Measurements from ENCODE around the gene TSHZ2. TPM values are rescaled to one million over a fixed set of nuclear protein-coding genes. Genes with fewer than 3 reads are reported as not detected.

The TSHZ2 gene
- 11.8 TPM for total RNA-seq

GRCh38 chr20:52972190-52972937, at the start of gene TSHZ2:
TSS of gene TSHZ2 (plus strand) at chr20:52972358. CDS start at chr20:52973294, 936 bp downstream.
- peak; percentile 60 for DNase-seq

- DNase-seq: no peak
Observed at GRCh38 chr20:52922436-52922835, 49.7 kb upstream of the TSHZ2 start.

DNA sequence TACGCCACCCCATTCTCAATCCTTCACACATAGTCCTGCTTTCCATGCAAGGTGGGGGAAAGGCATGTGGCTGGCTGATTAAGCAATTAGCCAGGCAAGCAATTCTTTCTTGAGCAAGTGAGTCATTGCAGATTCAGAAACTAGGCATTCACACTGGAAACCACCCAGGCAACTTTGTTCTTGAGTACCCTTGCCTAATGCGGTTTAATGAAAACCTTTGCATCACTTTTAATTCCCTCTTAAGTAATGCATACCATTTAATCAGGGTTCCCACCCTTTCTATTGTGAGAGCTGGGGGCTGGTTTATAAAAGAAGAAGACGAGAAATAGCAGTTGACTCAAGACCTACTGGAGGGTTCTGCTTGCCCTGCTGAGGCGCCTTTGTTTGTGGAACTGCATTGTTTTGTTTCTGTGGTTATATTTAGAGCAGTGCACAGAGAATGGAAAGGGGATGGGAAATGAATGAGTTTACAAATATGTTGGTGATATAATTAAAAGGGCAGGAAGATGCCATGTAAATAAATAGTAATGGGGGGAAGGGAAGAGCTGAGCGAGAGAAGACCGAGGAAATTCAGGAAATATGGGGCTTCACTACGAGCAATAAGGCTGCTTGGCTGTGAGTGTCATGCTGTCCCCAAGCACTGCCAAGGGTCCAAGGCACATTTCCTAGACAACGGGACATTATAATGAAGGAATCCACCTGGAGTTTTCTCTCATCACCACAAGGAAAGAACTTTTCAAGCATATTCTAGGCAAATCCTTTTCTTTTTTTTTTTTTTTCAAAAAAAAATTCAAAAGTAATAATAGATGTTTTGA, 48.8 kb upstream of the TSHZ2 start:
- no peak for DNase-seq

GRCh38 chr20:52924411-52925271, 47.5 kb upstream of the TSHZ2 start:
- DNase-seq: peak; percentile 14

GRCh38 chr20:52926505-52926904, 45.7 kb upstream of the TSHZ2 start:
- DNase-seq: no peak

- no peak for DNase-seq
Observed at GRCh38 chr20:52933867-52934266, 38.3 kb upstream of the TSHZ2 start.

DNA sequence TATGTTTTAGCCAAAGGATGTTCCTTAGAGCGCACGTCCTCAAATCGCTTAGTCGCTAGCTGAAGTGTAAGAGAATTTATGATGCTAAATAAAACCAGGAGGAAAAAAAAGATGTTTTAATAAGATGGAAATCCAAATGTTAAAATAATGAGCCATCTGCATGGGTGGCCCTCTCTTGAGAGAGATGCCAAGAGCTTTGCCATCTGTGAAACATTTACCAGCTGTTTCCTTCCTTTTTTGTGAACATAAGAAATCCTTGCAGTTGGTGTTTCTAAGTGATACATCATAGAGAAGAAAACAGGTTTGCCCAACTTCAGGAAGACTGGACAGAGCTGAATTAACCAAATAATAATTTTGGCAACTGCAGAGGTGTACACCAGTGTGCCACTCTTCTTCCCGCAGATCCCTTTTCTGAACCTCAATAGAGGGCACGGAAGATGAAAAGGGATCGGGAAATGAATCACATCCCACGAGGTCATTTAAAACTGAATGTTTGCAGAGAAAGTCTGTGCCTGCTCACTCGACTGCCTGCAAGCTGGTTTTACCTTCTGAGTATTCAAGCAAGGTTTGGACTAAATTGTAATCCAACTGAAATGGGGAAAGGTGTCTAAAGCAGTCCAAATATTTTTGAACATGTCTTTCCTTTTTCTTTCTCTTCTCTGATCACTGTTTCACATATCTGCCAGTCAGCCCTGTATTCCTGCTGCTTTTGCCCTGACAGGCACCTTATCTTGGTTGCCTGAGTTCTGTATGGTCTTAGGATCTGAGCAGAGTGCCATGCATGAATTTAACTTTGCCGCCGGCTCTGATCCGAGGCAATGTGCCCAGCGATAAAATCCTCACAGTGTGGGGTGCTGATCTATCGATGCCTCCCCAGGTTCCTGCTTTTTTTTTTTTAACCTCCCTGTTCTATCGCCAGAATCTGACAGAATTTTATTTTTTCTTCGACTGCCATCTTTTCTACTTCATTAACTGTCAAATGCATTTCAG, 35.5 kb upstream of the TSHZ2 start:
- peak; percentile 16 for DNase-seq

GRCh38 chr20:52937591-52938100, 34.5 kb upstream of the TSHZ2 start:
- DNase-seq: no peak

GRCh38 chr20:52939141-52939540, 33.0 kb upstream of the TSHZ2 start:
- no peak for DNase-seq

DNA sequence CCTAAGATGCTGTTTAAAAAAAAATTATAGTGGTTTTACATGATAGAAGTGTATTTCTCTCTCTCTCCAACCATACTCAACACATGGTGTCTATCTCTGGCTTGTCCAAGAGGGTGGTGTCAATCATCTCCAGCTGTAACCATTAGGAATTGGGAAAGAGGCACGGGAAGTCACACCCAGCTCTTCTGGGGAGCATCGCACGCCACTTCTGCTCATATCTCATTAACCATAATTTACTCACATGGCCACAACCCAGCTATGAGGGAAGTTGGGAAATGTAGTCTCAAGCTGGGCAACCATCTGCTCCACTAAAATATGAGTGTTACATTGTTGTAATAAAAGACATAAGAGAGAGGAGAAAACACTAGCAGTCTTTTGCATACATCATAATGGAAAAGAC, 30.4 kb upstream of the TSHZ2 start:
- no peak for DNase-seq

GRCh38 chr20:52943185-52943841, 28.8 kb upstream of the TSHZ2 start:
- peak; percentile 11 for DNase-seq

DNA sequence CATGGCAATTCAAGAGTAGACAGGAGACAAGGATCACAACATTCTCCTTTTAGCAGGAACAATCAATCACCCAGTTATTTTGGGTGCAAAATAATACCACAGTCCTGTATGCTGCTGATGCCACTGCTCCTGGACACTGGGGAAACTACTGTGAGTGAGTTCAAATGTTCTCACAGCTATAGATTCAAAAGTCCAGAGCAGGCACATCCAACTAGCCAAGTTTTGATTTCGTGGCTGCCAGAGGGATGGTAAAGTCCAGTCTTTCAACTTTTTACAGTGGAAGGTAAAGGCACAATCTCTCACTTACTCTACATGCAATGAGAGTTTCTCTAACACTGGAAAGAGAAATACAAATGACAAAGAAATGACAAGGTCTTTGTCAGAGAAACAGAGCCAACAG, 26.9 kb upstream of the TSHZ2 start:
- no peak for DNase-seq

GRCh38 chr20:52945862-52946522, 26.2 kb upstream of the TSHZ2 start:
- no peak for DNase-seq

DNA sequence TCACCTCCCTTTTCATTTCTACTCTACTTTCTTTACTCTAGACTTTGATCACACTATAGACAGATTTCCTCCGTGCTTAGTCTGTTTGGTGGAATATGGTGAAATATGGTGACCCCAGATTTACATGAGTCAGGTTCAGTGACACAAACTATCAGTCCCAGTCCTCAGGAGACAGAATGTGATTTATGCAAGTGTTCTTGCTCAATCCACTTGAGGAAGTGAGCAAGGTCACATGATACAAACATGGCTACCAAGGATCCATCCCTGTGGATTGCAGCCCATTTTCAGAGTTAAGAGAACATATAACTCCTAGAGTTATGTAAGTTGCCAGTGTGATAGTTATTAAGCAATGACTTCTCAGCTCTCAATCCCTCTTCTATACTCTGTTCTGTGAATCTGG, 23.7 kb upstream of the TSHZ2 start:
- no peak for DNase-seq

DNA sequence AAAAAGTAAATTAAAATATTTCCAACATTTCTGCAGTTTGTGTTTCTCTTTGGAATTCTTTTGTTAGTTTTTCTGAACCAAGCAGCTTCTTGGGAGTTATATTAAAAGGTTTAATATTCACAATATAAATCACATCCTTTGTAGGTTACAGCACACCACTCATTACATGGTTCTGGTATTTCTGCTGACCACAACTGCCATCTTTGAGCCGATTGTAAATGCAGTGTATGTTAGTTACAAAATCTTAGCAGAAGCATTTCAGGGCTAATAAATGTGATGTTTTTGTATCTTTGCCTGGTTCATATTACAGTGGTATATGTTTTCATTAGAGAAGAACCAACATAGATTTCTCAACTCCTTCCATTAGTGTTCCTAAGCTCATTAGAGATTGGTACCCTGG, 19.1 kb upstream of the TSHZ2 start:
- no peak for DNase-seq

GRCh38 chr20:52954849-52955248, 17.3 kb upstream of the TSHZ2 start:
- no peak for DNase-seq

DNA sequence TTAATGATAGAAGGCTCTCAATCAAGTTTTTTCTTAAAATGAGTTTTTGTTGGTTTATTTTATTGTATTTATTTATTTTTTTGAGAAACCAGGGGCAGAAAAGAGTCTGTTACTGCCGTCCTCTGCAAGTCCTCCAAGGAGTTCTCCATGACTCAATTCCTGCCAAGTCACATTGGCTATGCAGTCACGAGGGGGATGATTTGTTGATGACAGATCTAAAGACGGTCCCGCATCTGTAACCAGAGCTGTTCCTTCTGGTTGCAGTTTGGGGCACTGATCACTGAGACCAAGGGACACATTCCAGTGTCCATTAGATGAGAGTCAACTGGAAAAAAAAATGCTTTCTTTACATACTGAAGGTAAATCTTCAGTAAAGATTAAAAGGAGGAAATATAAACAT, 13.9 kb upstream of the TSHZ2 start:
- no peak for DNase-seq

DNA sequence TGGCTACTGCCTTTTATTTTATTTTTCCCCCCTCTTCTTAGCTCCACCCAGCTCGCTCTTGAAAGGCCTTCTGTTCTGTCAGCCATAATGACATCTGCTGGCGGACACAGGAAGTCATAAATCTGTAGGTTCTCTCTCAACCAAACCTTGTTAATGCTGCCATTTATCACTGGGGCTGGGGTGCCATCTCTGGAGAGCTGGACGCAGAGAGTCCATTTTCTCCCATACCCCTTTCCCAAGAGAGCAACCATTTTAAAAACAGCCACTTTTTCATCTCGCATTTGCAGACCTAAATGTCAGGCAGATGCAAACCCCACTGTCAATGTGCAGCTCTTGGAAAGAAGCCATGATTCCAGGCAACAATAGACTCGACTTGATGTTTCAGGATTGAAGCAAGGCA, 13.0 kb upstream of the TSHZ2 start:
- DNase-seq: peak; percentile 60

DNA sequence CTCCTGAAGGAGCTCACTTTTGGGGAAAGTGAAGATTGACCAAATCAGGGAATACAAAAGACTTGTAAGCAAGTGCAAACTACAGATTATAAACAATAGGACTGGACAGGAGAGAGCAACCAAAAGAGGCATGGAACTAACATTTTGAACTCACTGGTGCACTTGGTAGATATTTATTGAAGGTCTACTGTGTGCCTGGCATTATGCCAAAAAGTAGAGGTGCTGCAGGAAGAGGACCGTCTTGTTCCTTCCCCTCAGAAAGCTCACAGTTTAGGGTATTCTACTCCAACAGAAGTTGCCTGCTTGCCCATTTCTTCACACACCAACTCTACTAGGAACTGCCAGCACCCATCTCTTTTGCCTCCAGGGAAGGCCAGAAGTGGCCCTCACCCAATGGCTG, 10.0 kb upstream of the TSHZ2 start:
- DNase-seq: no peak

GRCh38 chr20:52963131-52963530, 9.0 kb upstream of the TSHZ2 start:
- DNase-seq: no peak

Data from tongue (tissue), 2 donors.